Measurements from ENCODE around the gene FLCN.

Gene FLCN

GRCh38 chr17:17172001-17172939, 64.7 kb downstream of the FLCN start:
- no peaks in the 10 kb centered on the region for H3F3A ChIP-seq (ENCODE audit: insufficient read depth)
- H4K20me1 ChIP-seq (ENCODE audit: low read depth, low read length), result no peaks in the 10 kb centered on the region

DNA sequence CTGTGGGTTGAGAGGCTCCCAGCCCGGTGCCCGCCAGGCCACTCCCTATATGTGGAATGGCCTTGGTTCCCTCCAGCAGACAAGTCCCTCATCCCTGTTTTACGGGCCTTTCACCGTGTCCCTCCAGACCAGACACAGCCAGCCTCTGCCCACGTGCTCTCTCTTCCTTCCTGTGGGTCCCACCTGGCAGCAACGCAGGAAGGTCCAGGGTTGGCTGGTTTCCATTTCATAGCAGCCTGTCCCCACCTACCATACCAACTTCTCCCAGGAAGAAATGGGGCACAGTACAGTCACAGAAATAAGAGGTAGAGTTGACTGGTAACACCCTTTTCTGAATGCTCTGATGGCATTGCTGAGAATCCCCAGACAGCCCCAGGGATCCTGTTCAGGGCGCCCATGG, 65.8 kb downstream of the FLCN start:
- Histone ChIP-seq H3K9ac (ENCODE audit: low read length) (no peak overlapping the region), H3K4me2 (ENCODE audit: low read depth, low read length, poor library complexity, severe bottlenecking) (no peak overlapping the region), H3K9me2 (replicated peaks; ENCODE audit: insufficient read depth, low read length) (no peaks in the 10 kb centered on the region), H3F3A (ENCODE audit: insufficient read depth) (no peaks in the 10 kb centered on the region), H3K9me3 (ENCODE audit: insufficient read depth, low read length) (no peaks in the 10 kb centered on the region), H3K79me2 (ENCODE audit: insufficient read depth, low read length) (no peaks in the 10 kb centered on the region), H2AFZ (ENCODE audit: low read depth, low read length, severe bottlenecking) (no peak overlapping the region), H4K20me1 (ENCODE audit: low read depth, low read length) (no peaks in the 10 kb centered on the region), H3K27me3 (ENCODE audit: low read length) (no peaks in the 10 kb centered on the region), H3K36me3 (ENCODE audit: low read length) (no peaks in the 10 kb centered on the region), H3K4me3 (ENCODE audit: insufficient read depth, low read length, poor library complexity, severe bottlenecking) (no peak overlapping the region), H3K27ac (ENCODE audit: low read depth, low read length) (no peak overlapping the region)
- TF ChIP-seq, protein P1, sequence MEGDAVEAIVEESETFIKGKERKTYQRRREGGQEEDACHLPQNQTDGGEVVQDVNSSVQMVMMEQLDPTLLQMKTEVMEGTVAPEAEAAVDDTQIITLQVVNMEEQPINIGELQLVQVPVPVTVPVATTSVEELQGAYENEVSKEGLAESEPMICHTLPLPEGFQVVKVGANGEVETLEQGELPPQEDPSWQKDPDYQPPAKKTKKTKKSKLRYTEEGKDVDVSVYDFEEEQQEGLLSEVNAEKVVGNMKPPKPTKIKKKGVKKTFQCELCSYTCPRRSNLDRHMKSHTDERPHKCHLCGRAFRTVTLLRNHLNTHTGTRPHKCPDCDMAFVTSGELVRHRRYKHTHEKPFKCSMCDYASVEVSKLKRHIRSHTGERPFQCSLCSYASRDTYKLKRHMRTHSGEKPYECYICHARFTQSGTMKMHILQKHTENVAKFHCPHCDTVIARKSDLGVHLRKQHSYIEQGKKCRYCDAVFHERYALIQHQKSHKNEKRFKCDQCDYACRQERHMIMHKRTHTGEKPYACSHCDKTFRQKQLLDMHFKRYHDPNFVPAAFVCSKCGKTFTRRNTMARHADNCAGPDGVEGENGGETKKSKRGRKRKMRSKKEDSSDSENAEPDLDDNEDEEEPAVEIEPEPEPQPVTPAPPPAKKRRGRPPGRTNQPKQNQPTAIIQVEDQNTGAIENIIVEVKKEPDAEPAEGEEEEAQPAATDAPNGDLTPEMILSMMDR (IDR thresholded peaks at IDR 0.05; ENCODE audit: insufficient read depth, low read length, poor library complexity, severe bottlenecking), result no peak
- no peak for TF ChIP-seq EZH2phosphoT487 (conservative IDR thresholded peaks at IDR 0.05; ENCODE audit: low read length)

More at GRCh38 chr17:17172001-17172939, 64.7 kb downstream of the FLCN start:
- H2AFZ ChIP-seq (ENCODE audit: low read depth, low read length, severe bottlenecking), result no peak overlapping the region
- TF ChIP-seq EZH2phosphoT487 (conservative IDR thresholded peaks at IDR 0.05; ENCODE audit: low read length), result no peak
- TF ChIP-seq, protein P1 (IDR thresholded peaks at IDR 0.05; ENCODE audit: insufficient read depth, low read length, poor library complexity, severe bottlenecking), result no peak
- no peak overlapping the region for H3K27ac ChIP-seq (ENCODE audit: low read depth, low read length)
- no peaks in the 10 kb centered on the region for H3K27me3 ChIP-seq (ENCODE audit: low read length)
- H3K79me2 ChIP-seq (ENCODE audit: insufficient read depth, low read length), result no peaks in the 10 kb centered on the region
- no peak overlapping the region for H3K4me3 ChIP-seq (ENCODE audit: insufficient read depth, low read length, poor library complexity, severe bottlenecking)
- no peak overlapping the region for H3K9ac ChIP-seq (ENCODE audit: low read length)
- H3K4me2 ChIP-seq (ENCODE audit: low read depth, low read length, poor library complexity, severe bottlenecking), result no peak overlapping the region
- no peaks in the 10 kb centered on the region for H3K9me2 ChIP-seq (replicated peaks; ENCODE audit: insufficient read depth, low read length)
- no peaks in the 10 kb centered on the region for H3K36me3 ChIP-seq (ENCODE audit: low read length)
- H3K9me3 ChIP-seq (ENCODE audit: insufficient read depth, low read length), result no peaks in the 10 kb centered on the region

DNA sequence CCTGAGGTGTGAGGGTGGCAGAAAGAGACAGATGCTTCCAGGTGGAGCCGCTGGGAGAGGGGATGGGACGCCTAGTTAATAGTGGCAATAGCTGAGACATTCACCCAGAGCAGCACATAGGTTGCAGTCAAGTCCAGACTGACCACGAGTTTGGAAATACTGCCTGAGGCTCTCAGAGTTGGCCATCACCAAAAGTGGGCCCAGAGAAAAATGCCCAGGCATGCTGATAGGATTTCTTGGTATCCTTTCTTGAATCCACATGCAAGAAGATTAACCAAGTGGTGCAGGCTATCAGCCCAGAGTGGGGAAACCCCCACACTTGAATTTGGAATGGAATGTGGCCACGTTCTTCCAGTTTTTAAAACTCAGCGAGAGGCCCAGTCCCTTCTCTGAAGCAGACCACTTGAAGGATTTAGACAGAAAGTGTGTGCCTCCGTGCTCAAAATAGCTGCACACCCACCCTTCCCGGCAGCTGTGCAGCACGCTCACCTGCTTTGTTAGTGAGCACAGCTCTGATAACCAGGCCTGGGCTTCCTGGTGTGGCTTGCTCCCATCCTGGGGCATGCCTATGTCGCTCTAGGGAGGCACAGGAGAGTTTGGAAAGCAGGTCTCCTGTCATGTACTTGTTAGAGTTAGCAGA, 66.5 kb downstream of the FLCN start:
- Histone ChIP-seq H3K79me2 (ENCODE audit: insufficient read depth, low read length) (no peaks in the 10 kb centered on the region), H3K4me2 (ENCODE audit: low read depth, low read length, poor library complexity, severe bottlenecking) (no peak overlapping the region)

More for the DNA sequence above, 66.5 kb downstream of the FLCN start:
- H2AFZ ChIP-seq (ENCODE audit: low read depth, low read length, severe bottlenecking), result no peak overlapping the region
- H3F3A ChIP-seq (ENCODE audit: insufficient read depth), result no peaks in the 10 kb centered on the region
- H3K27ac ChIP-seq (ENCODE audit: low read depth, low read length), result no peak overlapping the region
- no peaks in the 10 kb centered on the region for H3K27me3 ChIP-seq (ENCODE audit: low read length)
- no peaks in the 10 kb centered on the region for H3K9me3 ChIP-seq (ENCODE audit: insufficient read depth, low read length)
- TF ChIP-seq, protein P1 (IDR thresholded peaks at IDR 0.05; ENCODE audit: insufficient read depth, low read length, poor library complexity, severe bottlenecking), result no peak
- no peak for TF ChIP-seq EZH2phosphoT487 (conservative IDR thresholded peaks at IDR 0.05; ENCODE audit: low read length)
- no peaks in the 10 kb centered on the region for H3K9me2 ChIP-seq (replicated peaks; ENCODE audit: insufficient read depth, low read length)
- no peak overlapping the region for H3K9ac ChIP-seq (ENCODE audit: low read length)
- H4K20me1 ChIP-seq (ENCODE audit: low read depth, low read length), result no peaks in the 10 kb centered on the region
- H3K36me3 ChIP-seq (ENCODE audit: low read length), result no peaks in the 10 kb centered on the region
- no peak overlapping the region for H3K4me3 ChIP-seq (ENCODE audit: insufficient read depth, low read length, poor library complexity, severe bottlenecking)
